Spleen (tissue), 11 donors: ENCODE results near the gene TUBB1. TPM values are rescaled to one million over a fixed set of nuclear protein-coding genes. Genes with fewer than 3 reads are reported as not detected.

Source experiments
- DNase-seq: peaks from one replicate; pipeline ENCODE4 v3.0.0-alpha.2; 2020
- H3K27ac ChIP-seq, 8 donors: fragments of 200-600 bp; sonication (generic) in 7 of 8; 1 replicate in 4 of 8; 2 replicates in 4 of 8; pipeline versions ENCODE4 v1.5.0 to v1.8.0; 2016 to 2021; ENCODE audit warnings: inconsistent platforms in 4 of 8, mild to moderate bottlenecking in 4 of 8, moderate library complexity in 1 of 8
- H3K27me3 ChIP-seq, 7 donors: fragments of 200-600 bp; sonication (generic) in 6 of 7; replicated peaks in 1 of 7; 1 replicate in 4 of 7; 2 replicates in 3 of 7; pipeline versions ENCODE4 v1.5.0 to v1.8.0; 2016 to 2021; ENCODE audit warnings: inconsistent platforms in 3 of 7, mild to moderate bottlenecking in 1 of 7
- H3K36me3 ChIP-seq, 6 donors: fragments of 200-600 bp; sonication (generic) in 5 of 6; 1 replicate in 4 of 6; 2 replicates in 2 of 6; pipeline versions ENCODE4 v1.5.0 to v1.8.0; 2016 to 2021; ENCODE audit warnings: inconsistent platforms in 2 of 6
- H3K4me1 ChIP-seq, 6 donors: fragments of 200-600 bp; sonication (generic) in 5 of 6; 1 replicate in 3 of 6; 2 replicates in 3 of 6; pipeline versions ENCODE4 v1.5.0 to v1.8.0; 2016 to 2021; ENCODE audit warnings: inconsistent platforms in 3 of 6
- H3K4me3 ChIP-seq, 8 donors: fragments of 200-600 bp; sonication (generic) in 7 of 8; 1 replicate in 4 of 8; 2 replicates in 4 of 8; pipeline versions ENCODE4 v1.5.0 to v1.8.0; 2016 to 2021; ENCODE audit warnings: inconsistent platforms in 4 of 8, mild to moderate bottlenecking in 4 of 8, moderate library complexity in 2 of 8
- H3K9me3 ChIP-seq, 8 donors: fragments of 200-600 bp; sonication (generic) in 7 of 8; 1 replicate in 4 of 8; 2 replicates in 4 of 8; pipeline versions ENCODE4 v1.5.0 to v1.8.0; 2016 to 2021; ENCODE audit warnings: inconsistent platforms in 4 of 8
- CTCF ChIP-seq, 11 experiments: fragments of 200-600 bp in 7 of 11; fragments of 450-650 bp in 4 of 11; sonication (generic) in 4 of 11; IDR thresholded peaks in 8 of 11; conservative IDR thresholded peaks in 3 of 11; 1 replicate in 7 of 11; 2 replicates in 4 of 11; pipeline versions ENCODE4 v1.4.0 to v1.8.0; 2016 to 2021; ENCODE audit warnings: antibody characterized with exemption in 11 of 11, inconsistent platforms in 4 of 11, mild to moderate bottlenecking in 1 of 11
- POLR2A ChIP-seq, 3 donors: fragments of 450-650 bp; IDR thresholded peaks; one replicate each; pipeline ENCODE4 v1.5.1; 2017; ENCODE audit warnings: antibody characterized with exemption in 3 of 3, mild to moderate bottlenecking in 1 of 3
- POLR2AphosphoS5 ChIP-seq, 3 donors: sonication (generic); formaldehyde crosslinking; IDR thresholded peaks; one replicate each; pipeline ENCODE4 v1.5.1; 2017; ENCODE audit warnings: antibody characterized with exemption in 3 of 3
- WGBS, 5 donors: extraction: QIAGEN DNeasy Blood & Tissue Kit in 3 of 5; methylation state at CpG; one replicate each; pipeline versions ENCODE4 v1.1.5 to v1.1.7; 2013 to 2018; 5-methylcytosine and 5-hydroxymethylcytosine counted together
- intact Hi-C: fragments of 100-400 bp; cut with DNase I; formaldehyde crosslinking; loops from one replicate; pipeline ENCODE4 v1.15.0; 2023; ENCODE audit warnings: low total_unique reads
- polyA plus RNA-seq, 3 donors: library from polyadenylated mRNA; stranded (reverse); fragments of 200-250 nt; gene quantifications; one replicate each; pipeline ENCODE4 v1.2.1, GENCODE V29; 2013
- total RNA-seq, 7 donors: library from RNA; depleted of rRNA in 3 of 7; stranded (reverse); fragments of >200 nt in 3 of 7; fragmentation: NEBNext Ultra II Directional in 4 of 7; extraction: Animal tissue kit (Norgen Biotek cat#: 25700) in 4 of 7; gene quantifications; one replicate each; pipeline versions ENCODE4 v1.1.0 to v1.2.1, GENCODE V29; 2016 to 2021
- donor health status: healthy with polysubstance abuse.
- donor health status: DM: no; HTN: no; CAD: no; lungs with moderate emphysema.
- donor health status: DM: no; HTN: no; CAD: no.
- donor health status: Bipolar disorder and iron deficiency.
- donor health status: healthy.
- donor health status: DM: no; HTN: no; CAD: no.
- donor health status: DM: yes; HTN: yes; CAD: no.

The TUBB1 gene
- total and polyA plus RNA-seq, 10 donors: 0.63 to 34.3 (median 19.7) TPM

- intact Hi-C loops: loop anchor here (10.0 kb wide), 1 partner anchor 68 kb away; no protein-coding TSS in a partner anchor
- H3K4me3 ChIP-seq: no peak overlapping the region
- peaks cover 4 to 38% (median 28%) of the 10 kb centered on the region in 8 donors for H3K9me3 ChIP-seq
- DNase-seq: no peak
- H3K4me1 ChIP-seq: peaks cover 0 to 20% (median 0%) of the 10 kb centered on the region in 6 donors
- H3K27ac ChIP-seq: no peak overlapping the region
- WGBS, 5 donors: 73 to 87% (median 83%) methylated on average over 4 of the region's 4 CpGs
- TF ChIP-seq POLR2A (IDR thresholded peaks at IDR 0.05) (no peak), CTCF (IDR thresholded peaks at IDR 0.05 in 8 of 11, conservative IDR thresholded peaks at IDR 0.05 in 3 of 11) (no peak), POLR2AphosphoS5 (IDR thresholded peaks at IDR 0.05) (no peak)
- H3K27me3 ChIP-seq: no peaks in the 10 kb centered on the region
- no peaks in the 10 kb centered on the region for H3K36me3 ChIP-seq
Measured at GRCh38 chr20:58973179-58973578, 46.0 kb upstream of the TUBB1 start.

- 39 to 67% (median 44%) methylated on average over 3 of the region's 3 CpGs for WGBS, 5 donors
Measured at GRCh38 chr20:58973866-58974265, 45.4 kb upstream of the TUBB1 start.

DNA sequence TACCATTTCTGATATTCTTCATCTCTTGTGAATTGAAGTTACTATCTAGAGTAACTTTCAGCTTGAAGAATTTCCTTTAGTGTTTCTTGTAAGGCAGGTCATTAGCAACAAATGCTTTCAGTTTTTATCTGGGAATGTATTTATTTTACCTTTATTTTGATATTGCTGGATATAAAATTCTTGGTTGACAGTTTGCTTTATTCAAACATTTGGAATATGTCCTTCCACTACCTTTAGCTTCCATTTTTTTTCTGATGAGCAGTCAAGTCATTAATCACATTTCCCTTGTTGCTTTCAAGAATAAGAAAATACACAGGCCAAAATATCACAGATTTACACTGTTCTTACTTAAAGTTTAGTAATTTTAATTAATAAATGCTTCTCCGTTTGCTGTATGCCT lies 43.9 kb upstream of the TUBB1 start:
- WGBS, 5 donors: 88 to 100% (median 94%) methylated on average over 1 of the region's 1 CpG

More at GRCh38 chr20:58973866-58974265, 45.4 kb upstream of the TUBB1 start:
- Histone ChIP-seq H3K36me3 (no peaks in the 10 kb centered on the region), H3K4me3 (no peak overlapping the region), H3K9me3 (peaks cover 4 to 38% (median 28%) of the 10 kb centered on the region in 8 donors), H3K27me3 (no peaks in the 10 kb centered on the region), H3K4me1 (peaks cover 0 to 23% (median 0%) of the 10 kb centered on the region in 6 donors), H3K27ac (no peak overlapping the region)
- intact Hi-C loops: loop anchor here (10.0 kb wide), 1 partner anchor 69 kb away; no protein-coding TSS in a partner anchor
- TF ChIP-seq POLR2AphosphoS5 (IDR thresholded peaks at IDR 0.05) (no peak), CTCF (IDR thresholded peaks at IDR 0.05 in 8 of 11, conservative IDR thresholded peaks at IDR 0.05 in 3 of 11) (no peak), POLR2A (IDR thresholded peaks at IDR 0.05) (no peak)
- no peak for DNase-seq

More for the DNA sequence above, 43.9 kb upstream of the TUBB1 start:
- H3K27ac ChIP-seq: no peak overlapping the region
- H3K4me1 ChIP-seq: peaks cover 0 to 16% (median under 1%) of the 10 kb centered on the region in 6 donors
- no peak overlapping the region for H3K4me3 ChIP-seq
- H3K27me3 ChIP-seq: no peaks in the 10 kb centered on the region
- peaks cover 4 to 31% (median 21%) of the 10 kb centered on the region in 8 donors for H3K9me3 ChIP-seq
- no peak for TF ChIP-seq POLR2A (IDR thresholded peaks at IDR 0.05)
- no peak for TF ChIP-seq CTCF (IDR thresholded peaks at IDR 0.05 in 8 of 11, conservative IDR thresholded peaks at IDR 0.05 in 3 of 11)
- no peak for TF ChIP-seq POLR2AphosphoS5 (IDR thresholded peaks at IDR 0.05)
- DNase-seq: no peak
- no peaks in the 10 kb centered on the region for H3K36me3 ChIP-seq
- intact Hi-C loops: loop anchor here (10.0 kb wide), 1 partner anchor 71 kb away; no protein-coding TSS in a partner anchor
